Suprapubic skin (tissue), 4 donors: Measurements from ENCODE around the gene BAHCC1. TPM values are rescaled to one million over a fixed set of nuclear protein-coding genes. Genes with fewer than 3 reads are reported as not detected.

Source experiments
- DNase-seq, 2 donors: peaks; one replicate each; pipeline ENCODE4 v3.0.0-alpha.2; 2019; ENCODE audit warnings: low spot score in 2 of 2
- H3K27ac ChIP-seq: fragments of 200-600 bp; sonication (generic); one replicate; pipeline ENCODE4 v1.5.1; 2019
- H3K27me3 ChIP-seq: fragments of 200-600 bp; sonication (generic); one replicate; pipeline ENCODE4 v1.5.1; 2019
- H3K36me3 ChIP-seq: fragments of 200-600 bp; sonication (generic); one replicate; pipeline ENCODE4 v1.5.1; 2019
- H3K4me1 ChIP-seq: fragments of 200-600 bp; sonication (generic); one replicate; pipeline ENCODE4 v1.5.1; 2019
- H3K4me3 ChIP-seq: fragments of 200-600 bp; sonication (generic); one replicate; pipeline ENCODE4 v1.5.1; 2019; ENCODE audit warnings: mild to moderate bottlenecking
- H3K9me3 ChIP-seq: fragments of 200-600 bp; sonication (generic); one replicate; pipeline ENCODE4 v1.5.1; 2019
- EP300 ChIP-seq: sonication (generic); formaldehyde crosslinking; IDR thresholded peaks from one replicate; pipeline ENCODE4 v1.6.1; 2017; ENCODE audit warnings: antibody characterized with exemption
- POLR2A ChIP-seq, 2 donors: fragments of 450-650 bp; IDR thresholded peaks; one replicate each; pipeline ENCODE4 v1.6.1; 2017; ENCODE audit warnings: antibody characterized with exemption in 2 of 2, mild to moderate bottlenecking in 2 of 2, moderate library complexity in 2 of 2
- POLR2AphosphoS5 ChIP-seq, 3 donors: sonication (generic); formaldehyde crosslinking; IDR thresholded peaks; one replicate each; pipeline ENCODE4 v1.6.1; 2017; ENCODE audit warnings: antibody characterized with exemption in 3 of 3
- WGBS: methylation state at CpG from one replicate; pipeline ENCODE4 v1.1.5; 2018; 5-methylcytosine and 5-hydroxymethylcytosine counted together
- total RNA-seq, 4 donors: library from RNA; depleted of rRNA; stranded (reverse); fragments of >200 nt; gene quantifications; one replicate each; pipeline ENCODE4 v1.1.0, GENCODE V29; 2016
- TF ChIP-seq, protein P1 (sequence below), 2 donors: fragments of 200-600 bp in 1 of 2; fragments of 450-650 bp in 1 of 2; sonication (generic) in 1 of 2; IDR thresholded peaks; one replicate each; pipeline ENCODE4 v1.5.1; 2016 to 2019; ENCODE audit warnings: antibody characterized with exemption in 2 of 2, mild to moderate bottlenecking in 1 of 2, moderate library complexity in 1 of 2

The BAHCC1 gene
- total RNA-seq, 4 donors from 2014 or later = 4.5 to 19.3 (median 12.2) TPM

DNA sequence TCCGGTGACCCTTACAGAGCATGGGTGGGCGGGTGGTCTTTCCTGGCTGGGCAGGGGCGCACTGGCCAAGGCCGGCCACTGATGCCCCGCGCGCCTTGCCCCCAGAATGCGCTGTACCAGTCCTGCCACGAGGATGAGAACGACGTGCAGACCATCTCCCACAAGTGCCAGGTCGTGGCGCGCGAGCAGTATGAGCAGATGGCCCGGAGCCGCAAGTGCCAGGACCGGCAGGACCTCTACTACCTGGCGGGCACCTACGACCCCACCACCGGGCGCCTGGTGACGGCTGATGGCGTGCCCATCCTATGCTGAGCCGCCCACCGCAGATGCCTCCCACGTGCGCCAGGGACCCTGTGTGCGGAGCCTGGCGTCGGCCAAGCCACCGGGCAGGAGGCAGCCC, 68.2 kb downstream of the BAHCC1 start:
- TF ChIP-seq POLR2A (IDR thresholded peaks at IDR 0.05) = no peak
- no peak for TF ChIP-seq POLR2AphosphoS5 (IDR thresholded peaks at IDR 0.05)
- no peak for TF ChIP-seq EP300
- TF ChIP-seq, protein P1, sequence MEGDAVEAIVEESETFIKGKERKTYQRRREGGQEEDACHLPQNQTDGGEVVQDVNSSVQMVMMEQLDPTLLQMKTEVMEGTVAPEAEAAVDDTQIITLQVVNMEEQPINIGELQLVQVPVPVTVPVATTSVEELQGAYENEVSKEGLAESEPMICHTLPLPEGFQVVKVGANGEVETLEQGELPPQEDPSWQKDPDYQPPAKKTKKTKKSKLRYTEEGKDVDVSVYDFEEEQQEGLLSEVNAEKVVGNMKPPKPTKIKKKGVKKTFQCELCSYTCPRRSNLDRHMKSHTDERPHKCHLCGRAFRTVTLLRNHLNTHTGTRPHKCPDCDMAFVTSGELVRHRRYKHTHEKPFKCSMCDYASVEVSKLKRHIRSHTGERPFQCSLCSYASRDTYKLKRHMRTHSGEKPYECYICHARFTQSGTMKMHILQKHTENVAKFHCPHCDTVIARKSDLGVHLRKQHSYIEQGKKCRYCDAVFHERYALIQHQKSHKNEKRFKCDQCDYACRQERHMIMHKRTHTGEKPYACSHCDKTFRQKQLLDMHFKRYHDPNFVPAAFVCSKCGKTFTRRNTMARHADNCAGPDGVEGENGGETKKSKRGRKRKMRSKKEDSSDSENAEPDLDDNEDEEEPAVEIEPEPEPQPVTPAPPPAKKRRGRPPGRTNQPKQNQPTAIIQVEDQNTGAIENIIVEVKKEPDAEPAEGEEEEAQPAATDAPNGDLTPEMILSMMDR (IDR thresholded peaks at IDR 0.05) = no peak
- peaks cover 42% of the 10 kb centered on the region for H3K36me3 ChIP-seq
- no peaks in the 10 kb centered on the region for H3K27me3 ChIP-seq
- no peak for DNase-seq
- no peaks in the 10 kb centered on the region for H3K4me1 ChIP-seq
- no peak overlapping the region for H3K4me3 ChIP-seq
- 99% methylated on average over 8 of the region's 32 CpGs for WGBS
- H3K27ac ChIP-seq = no peak overlapping the region
- H3K9me3 ChIP-seq = no peaks in the 10 kb centered on the region

DNA sequence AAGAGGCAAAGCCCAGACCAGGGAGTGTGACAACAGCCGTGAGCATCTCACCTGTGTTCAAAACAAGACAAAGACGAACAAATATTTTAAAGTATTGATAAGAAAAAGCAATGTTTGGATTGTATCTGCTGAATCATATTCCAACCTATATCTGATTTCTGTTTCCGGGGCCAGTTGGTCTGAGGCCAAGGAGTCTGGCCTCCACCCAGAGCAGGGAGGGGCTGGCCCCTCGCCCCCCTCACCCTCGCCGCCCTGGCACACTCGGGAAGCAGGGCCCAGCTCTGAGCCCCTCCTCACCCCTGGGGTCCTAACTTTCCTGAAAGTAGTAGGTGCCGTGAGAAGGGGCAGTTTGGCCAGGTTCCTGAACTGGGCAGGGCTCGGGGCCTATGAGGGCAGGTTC, 69.3 kb downstream of the BAHCC1 start:
- Histone ChIP-seq H3K4me3 (no peak overlapping the region), H3K27ac (no peak overlapping the region), H3K27me3 (no peaks in the 10 kb centered on the region), H3K9me3 (no peaks in the 10 kb centered on the region), H3K4me1 (no peaks in the 10 kb centered on the region), H3K36me3 (peaks cover 32% of the 10 kb centered on the region)
- DNase-seq = no peak
- WGBS = 77% methylated on average over 8 of the region's 9 CpGs
- TF ChIP-seq POLR2AphosphoS5 (IDR thresholded peaks at IDR 0.05) = no peak

- Histone ChIP-seq H3K27ac (no peak overlapping the region), H3K4me1 (peaks cover 3% of the 10 kb centered on the region), H3K36me3 (peaks cover 30% of the 10 kb centered on the region), H3K4me3 (no peak overlapping the region), H3K27me3 (no peaks in the 10 kb centered on the region), H3K9me3 (no peaks in the 10 kb centered on the region)
- DNase-seq = no peak
- WGBS = 89% methylated on average over 17 of the region's 17 CpGs
- TF ChIP-seq POLR2AphosphoS5 (IDR thresholded peaks at IDR 0.05) (no peak), EP300 (no peak), POLR2A (IDR thresholded peaks at IDR 0.05) (no peak)
- TF ChIP-seq, protein P1 (IDR thresholded peaks at IDR 0.05) = no peak
These were observed 70.7 kb downstream of the BAHCC1 start for GRCh38 chr17:81465910-81466309.

DNA sequence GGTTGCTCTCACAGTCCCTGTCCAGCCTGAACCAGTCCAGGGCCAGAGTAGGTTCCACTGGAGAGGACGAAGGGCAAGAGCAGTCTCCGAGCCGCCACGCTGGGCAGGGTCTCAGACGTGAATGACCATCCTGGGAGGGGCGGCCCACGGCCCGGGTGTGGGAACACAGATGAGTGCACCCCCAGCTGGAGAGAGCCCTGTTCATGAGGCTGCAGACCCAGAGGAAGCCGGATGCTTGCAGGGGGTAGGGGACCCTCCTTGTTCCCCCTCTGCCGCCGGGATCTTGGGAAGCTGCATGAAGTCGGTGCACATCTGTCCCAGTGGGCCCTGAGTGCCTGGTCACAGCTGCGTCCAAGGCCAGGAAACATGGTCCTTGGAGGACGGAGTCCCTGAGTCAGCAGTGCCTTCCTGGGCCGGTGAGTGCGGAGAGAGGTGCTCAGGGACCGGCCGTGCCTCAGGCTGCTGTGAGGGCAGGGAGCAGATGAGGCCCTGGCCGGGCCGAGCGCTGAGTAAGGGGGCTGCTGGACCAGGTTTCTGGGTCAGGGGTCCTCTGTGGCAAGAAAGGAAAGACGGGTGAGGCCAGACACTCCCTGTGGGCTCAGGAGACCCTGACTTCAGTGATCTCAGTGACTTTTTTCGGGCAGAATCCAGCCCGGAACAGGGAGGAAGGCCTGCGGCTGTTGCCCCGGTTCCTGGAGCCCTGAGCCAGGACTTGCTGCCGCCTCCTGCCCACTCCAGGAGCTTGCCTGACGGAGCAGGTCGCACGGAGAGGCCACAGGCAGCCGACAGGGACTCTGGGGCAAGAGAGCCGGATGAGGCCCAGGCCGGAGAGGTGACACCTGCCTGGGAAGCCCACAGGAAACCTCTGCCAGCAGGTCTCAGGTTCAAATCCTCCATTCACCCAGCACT, 71.6 kb downstream of the BAHCC1 start:
- TF ChIP-seq POLR2AphosphoS5 (IDR thresholded peaks at IDR 0.05) = no peak
- TF ChIP-seq, protein P1 (IDR thresholded peaks at IDR 0.05) = no peak
- TF ChIP-seq EP300 = no peak
- no peak for TF ChIP-seq POLR2A (IDR thresholded peaks at IDR 0.05)
- Histone ChIP-seq H3K27ac (no peak overlapping the region), H3K4me1 (peaks cover 10% of the 10 kb centered on the region), H3K9me3 (no peaks in the 10 kb centered on the region), H3K27me3 (no peaks in the 10 kb centered on the region), H3K36me3 (peaks cover 24% of the 10 kb centered on the region), H3K4me3 (no peak overlapping the region)
- WGBS = 88% methylated on average over 14 of the region's 33 CpGs
- no peak for DNase-seq

DNA sequence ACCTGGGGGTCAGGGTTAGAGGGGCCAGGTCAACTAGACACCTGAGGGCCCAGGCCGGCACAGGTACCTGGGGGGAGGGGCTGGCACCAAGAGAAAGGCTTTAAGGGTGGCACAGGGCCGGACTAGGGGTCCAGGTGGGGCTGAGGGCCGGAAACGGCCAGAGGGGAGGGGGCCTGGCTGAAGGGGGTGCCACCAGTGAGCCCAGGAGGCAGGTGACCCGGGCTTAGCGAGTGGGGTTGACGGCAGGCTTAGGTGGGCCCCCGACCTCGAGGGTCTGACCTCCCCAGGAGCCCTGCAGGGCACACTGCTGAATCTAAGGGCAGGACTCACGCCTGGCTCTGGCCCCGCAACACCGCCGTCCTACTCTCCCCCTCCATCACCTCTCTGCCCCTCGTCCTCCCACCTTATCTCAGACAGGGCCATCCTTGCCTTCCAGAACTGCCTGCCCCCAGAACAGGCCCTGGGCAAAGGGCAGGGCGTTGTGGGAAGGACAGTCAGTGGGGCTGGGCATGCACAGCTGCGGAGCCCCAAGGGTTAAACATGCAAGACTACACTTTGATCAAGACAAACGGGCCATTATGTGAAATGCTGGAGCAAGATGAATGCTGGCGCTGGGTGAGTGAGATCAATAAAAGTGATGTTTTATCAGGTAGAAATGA, 73.0 kb downstream of the BAHCC1 start:
- H3K36me3 ChIP-seq = peaks cover 12% of the 10 kb centered on the region
- H3K9me3 ChIP-seq = no peaks in the 10 kb centered on the region
- H3K4me1 ChIP-seq = peaks cover 14% of the 10 kb centered on the region
- H3K27me3 ChIP-seq = no peaks in the 10 kb centered on the region
- no peak overlapping the region for H3K4me3 ChIP-seq
- H3K27ac ChIP-seq = no peak overlapping the region
- DNase-seq = no peak
- WGBS = 84% methylated on average over 11 of the region's 18 CpGs
- TF ChIP-seq POLR2AphosphoS5 (IDR thresholded peaks at IDR 0.05) (no peak), EP300 (no peak), POLR2A (IDR thresholded peaks at IDR 0.05) (no peak)
- TF ChIP-seq, protein P1 (IDR thresholded peaks at IDR 0.05) = no peak
